HEK293T (cell line): ENCODE measurements around the gene FAM163B.

Experiments used
- BHLHE40 ChIP-seq: fragments of 450-650 bp; IDR thresholded peaks from 2 replicates; pipeline ENCODE4 v1.6.1; 2016; ENCODE audit warnings: mild to moderate bottlenecking, moderate library complexity, borderline replicate concordance
- CTBP1 ChIP-seq: fragments of 450-650 bp; IDR thresholded peaks from 2 replicates; pipeline ENCODE4 v1.6.1; 2016; ENCODE audit warnings: borderline replicate concordance
- FOXA1 ChIP-seq: fragments of 450-650 bp; IDR thresholded peaks from 2 replicates; pipeline ENCODE4 v1.6.1; 2016; ENCODE audit warnings: mild to moderate bottlenecking
- FOXK2 ChIP-seq: fragments of 450-650 bp; IDR thresholded peaks from 2 replicates; pipeline ENCODE4 v1.6.1; 2016; ENCODE audit warnings: mild to moderate bottlenecking
- LEF1 ChIP-seq: fragments of 450-650 bp; IDR thresholded peaks from 2 replicates; pipeline ENCODE4 v1.6.1; 2017; ENCODE audit warnings: mild to moderate bottlenecking, borderline replicate concordance
- NFRKB ChIP-seq: fragments of 450-650 bp; IDR thresholded peaks from 2 replicates; pipeline ENCODE4 v1.6.1; 2016; ENCODE audit warnings: mild to moderate bottlenecking, moderate library complexity

GRCh38 chr9:133553973-133554713 is 55.0 kb downstream of the FAM163B start:
- TF ChIP-seq NFRKB (no peak), CTBP1 (no peak), BHLHE40 (no peak), FOXK2 (no peak), LEF1 (no peak), FOXA1 (no peak)
